HT1080 (cell line): Measurements from ENCODE around the gene SMYD2. TPM values are rescaled to one million over a fixed set of nuclear protein-coding genes. Genes with fewer than 3 reads are reported as not detected.

Source experiments
- DNase-seq: peaks from one replicate; pipeline ENCODE4 v3.0.0-alpha.2; 2015; ENCODE audit warnings: low read depth
- polyA plus RNA-seq, 2 experiments: library from polyadenylated mRNA; depleted of rRNA; stranded (reverse); fragments of >200 nt; gene quantifications; 2 replicates each; pipeline ENCODE4 v1.2.3, GENCODE V29; 2015
- total RNA-seq: library from RNA; depleted of rRNA; stranded (reverse); fragments of >200 nt; shearing (Covaris generic); gene quantifications from 2 replicates; pipeline ENCODE4 v1.2.3, GENCODE V29; 2014; rRNA removed

SMYD2 gene
- 41.5 and 43.2 TPM in 2 replicates for total RNA-seq
- polyA plus RNA-seq (2015; cell fraction: cytosol; rRNA removed), result 34.7 and 35.3 TPM in 2 replicates
- polyA plus RNA-seq (2015; cell fraction: nucleus; rRNA removed), result 27.2 and 33.9 TPM in 2 replicates

DNA sequence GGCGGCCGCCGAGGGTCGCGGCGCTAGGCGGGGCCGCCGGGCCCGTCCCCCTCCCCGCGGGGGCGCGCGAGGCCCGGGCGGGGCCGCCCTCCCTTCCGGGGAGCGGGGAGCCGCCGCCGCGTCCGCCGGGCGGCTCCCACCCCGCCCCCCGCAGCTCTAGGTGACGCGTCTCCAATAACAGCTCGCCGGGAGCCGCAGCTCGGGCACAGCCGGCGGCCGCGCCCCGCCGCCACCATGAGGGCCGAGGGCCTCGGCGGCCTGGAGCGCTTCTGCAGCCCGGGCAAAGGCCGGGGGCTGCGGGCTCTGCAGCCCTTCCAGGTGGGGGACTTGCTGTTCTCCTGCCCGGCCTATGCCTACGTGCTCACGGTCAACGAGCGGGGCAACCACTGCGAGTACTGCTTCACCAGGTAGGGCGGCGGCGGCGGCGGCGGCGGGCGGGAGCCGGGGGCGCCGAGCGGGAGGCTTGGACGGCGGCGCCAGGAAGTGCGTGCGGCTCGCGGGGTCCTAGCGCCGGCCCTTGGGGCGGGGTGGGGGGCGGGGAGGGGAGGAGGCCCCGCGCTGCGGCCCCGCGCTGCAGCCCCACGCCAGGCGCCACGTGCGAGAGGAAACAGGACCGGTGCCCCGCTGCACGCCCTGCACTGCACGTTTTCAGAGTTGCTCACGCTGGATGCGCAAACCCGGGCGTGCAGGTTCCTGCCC lies at the start of gene SMYD2:
Gene SMYD2 (plus strand): TSS at position 139 of the 699 bp plus-strand sequence. CDS start 96 bp downstream, at position 235.
- peak; percentile 53 for DNase-seq

- DNase-seq, result no peak
Measured at GRCh38 chr1:214233856-214234634, 46.9 kb upstream of the SMYD2 start.

GRCh38 chr1:214234635-214235025 lies 46.3 kb upstream of the SMYD2 start:
- peak; percentile 26 for DNase-seq

DNA sequence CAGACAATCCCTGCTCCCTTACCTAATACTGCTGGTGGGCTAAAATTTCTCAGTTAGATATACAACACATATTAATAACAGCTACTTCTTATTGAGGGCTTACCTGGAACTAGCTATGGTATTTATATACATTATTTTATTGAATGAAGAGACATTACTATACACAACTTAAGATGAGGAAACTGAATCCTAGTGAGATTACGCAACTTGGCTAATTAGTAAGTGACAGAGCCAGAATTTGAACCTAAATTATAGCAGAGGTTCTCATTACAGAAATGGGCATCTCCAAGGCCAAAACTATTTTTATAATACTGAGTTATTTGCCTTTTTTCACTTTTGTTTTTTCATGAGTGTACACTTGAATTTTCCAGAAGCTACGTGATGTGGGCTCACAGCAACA lies 44.5 kb upstream of the SMYD2 start:
- DNase-seq, result no peak

- peak; percentile 48 for DNase-seq
Measured at GRCh38 chr1:214241060-214241459, 39.9 kb upstream of the SMYD2 start.

DNA sequence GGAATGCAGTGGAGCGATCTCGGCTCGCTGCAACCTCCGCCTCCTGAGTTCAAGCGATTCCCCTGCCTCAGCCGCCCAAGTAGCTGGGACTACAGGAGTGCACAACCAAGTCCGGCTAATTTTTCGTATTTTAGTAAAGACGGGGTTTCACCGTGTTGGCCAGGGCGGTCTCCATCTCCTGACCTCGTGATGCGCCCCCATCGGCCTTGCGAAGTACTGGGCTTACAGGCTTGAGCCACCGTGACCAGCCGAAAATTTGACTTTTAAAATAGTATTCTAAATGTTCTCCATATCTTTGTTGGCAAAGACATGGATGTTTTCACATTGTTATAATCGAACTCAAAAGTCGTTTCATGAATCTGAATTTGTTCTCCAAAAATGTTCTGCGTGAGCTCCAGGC lies 36.7 kb upstream of the SMYD2 start:
- DNase-seq, result no peak

DNA sequence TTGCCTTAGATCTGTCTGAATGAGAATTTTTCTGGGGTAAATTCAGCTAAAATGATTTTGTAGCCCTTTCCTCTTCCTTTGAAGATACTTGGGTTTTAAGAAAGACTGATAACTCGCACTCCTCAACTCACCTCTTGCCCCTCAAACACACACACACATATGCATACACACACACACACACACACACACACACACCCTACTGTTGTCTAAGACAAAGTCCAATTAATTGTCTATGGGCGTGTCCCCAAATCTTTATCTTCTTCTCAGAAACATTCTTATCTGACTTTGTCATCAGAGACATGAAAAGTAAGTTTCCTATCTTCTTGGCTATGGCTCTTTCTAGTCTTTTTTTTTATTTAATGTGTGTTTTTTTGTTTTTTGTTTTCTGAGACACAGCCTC lies 36.1 kb upstream of the SMYD2 start:
- no peak for DNase-seq

- DNase-seq, result no peak
Measured at GRCh38 chr1:214247501-214248041, 33.4 kb upstream of the SMYD2 start.

DNA sequence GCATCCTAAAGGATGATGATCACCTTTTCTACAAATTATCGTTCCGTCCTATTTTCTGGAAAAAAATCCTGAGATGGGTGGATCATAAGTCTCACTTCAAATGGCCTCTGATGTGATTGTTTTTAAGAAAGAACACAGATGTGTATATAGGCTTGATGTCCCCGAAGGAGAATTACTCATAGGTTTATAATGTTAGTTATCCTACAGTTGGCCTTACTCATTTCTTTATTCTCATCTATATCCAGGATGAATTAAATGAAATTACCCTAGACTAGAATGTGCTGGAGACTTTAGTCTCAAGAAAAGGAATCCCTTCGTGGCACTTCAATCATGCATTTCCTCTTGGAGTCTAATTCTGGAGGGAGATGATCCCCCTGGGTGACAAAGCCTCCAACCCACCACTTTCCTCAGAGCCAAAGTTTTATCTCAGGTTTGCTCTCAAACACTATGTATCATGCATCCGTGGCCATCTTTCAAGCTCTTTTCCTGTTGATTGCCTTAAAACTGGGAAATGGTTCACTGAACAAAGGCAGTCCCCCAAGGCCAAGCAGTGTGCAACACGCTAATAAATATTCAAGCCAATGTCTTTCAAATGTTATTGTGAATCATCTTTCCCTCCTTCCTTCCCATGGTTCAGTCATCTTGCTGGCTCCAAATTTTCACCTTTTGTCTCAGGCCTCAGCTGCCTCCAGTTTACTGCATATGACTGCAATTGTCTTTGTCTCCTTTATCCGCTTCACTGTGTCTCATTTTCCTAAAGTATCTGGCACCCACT lies 32.5 kb upstream of the SMYD2 start:
- peak; percentile 17 for DNase-seq

GRCh38 chr1:214249651-214250050 lies 31.3 kb upstream of the SMYD2 start:
- no peak for DNase-seq

DNA sequence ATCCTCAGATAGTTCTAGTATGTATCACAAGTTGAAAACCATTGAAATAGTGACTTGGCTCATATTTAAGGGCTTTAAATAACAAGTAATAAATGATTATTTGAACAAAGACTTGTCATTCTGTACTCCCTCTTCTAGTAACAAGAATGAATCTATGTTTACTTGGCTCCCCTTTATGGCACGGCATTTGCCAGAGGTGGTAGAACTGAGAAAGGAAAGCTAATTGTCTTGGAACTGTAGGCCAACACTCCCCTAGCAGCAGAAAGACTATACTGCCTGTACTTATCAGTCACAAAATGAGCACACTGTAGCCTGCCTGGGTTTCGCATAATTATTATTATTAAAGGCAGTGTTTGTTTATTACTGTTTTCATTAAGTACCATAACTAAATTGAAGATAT lies 29.6 kb upstream of the SMYD2 start:
- DNase-seq, result no peak

- DNase-seq, result no peak
Measured at GRCh38 chr1:214255509-214255908, 25.4 kb upstream of the SMYD2 start.

DNA sequence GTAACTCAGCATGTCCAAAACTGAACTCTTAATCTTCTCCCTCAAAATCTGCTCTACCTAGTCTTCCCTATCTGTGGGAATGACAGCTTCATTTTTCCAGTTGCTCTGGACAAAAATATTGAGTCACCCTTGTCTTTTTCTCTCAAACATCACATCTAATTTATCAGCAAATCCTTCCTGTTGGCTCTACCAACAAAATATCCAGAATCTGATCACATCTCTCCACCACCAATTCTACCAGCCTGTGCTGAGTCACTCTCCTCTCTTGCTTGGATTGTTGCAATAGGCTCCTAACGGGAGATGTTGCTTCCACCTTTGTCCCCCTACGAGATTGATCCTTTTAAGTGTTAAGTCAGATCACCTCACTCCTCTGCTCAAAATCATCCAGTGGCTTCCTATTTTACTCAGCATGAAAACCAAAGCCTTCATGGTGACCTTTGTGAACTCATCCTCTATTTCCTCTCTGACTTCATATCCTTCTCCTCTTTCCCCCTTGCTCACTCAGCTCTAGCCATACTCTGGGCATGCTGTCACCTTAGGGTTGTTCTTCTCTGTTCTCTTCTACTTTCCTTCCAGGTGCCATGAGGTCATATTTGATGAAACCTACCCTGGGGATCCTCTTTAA lies 21.5 kb upstream of the SMYD2 start:
- peak; percentile 83 for DNase-seq

DNA sequence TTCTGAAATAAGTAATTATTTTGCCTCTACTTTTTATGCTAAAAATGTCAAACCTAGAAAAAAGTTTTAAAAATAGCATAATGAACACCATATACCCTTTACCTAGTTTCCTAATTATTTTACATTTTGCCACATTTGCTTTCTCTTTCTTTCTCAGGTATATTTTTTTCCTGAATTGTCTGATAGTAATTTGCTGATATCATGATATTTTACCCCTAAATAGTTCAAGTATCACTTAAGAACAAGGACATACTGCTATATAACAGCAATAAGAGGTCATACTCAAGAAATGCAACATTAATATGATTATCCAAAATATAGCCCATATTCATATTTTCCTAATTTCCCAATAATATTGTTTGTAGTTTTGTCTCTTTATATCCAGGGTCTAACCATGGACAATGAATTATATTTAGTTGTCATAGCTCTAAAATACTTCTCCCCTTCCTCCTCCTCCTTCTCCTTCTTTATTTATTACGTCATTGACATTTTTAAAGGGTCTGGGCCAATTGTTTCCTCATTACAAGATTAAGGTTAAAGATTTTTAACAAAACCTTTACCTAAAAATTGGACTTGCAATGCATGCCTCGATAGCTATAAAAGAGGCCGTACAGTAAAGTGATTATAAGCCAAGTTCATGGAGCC lies 20.3 kb upstream of the SMYD2 start:
- DNase-seq, result no peak

DNA sequence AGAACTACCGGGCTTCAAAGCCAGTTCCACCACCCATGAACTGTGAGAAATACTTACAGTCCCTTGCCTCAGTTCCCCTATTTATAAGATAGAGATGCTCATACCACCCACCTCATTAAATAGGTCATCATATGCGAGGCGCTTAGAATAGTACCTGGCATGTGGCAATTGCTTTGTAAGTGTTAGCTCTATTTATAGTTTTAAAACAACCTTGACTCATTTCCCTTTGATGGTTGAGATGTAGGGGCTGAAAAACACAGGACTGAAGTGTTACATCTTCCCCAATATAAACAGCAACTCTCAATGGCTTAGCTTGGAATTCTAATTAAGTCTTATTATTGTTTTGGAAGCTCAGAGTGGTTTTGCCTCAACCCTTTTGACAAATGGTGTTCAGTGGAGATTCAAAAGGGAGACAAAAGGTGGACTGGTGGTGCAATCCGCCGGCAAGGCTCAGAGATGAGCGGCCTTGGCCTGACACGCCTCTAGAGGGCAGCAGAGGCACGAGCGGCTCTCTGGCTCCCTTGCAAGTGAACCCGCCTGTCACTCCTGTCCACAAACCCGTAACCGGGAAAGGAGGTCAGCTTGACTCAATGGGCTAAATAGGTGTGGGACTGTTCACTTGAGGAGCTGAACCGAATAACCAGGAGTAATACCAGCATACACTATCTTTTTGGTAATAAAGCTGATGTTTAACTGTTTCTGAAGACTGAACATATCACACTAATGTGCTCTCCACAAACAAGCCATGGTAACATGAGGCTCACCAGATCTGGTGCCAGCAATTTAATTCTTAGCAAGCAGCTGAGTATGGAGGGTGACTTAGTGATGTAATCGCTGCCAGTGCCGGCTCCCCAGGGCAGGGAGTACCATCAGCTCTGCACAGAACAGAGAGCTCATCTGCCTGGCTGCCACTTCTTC lies 19.5 kb upstream of the SMYD2 start:
- peak; percentile 81 for DNase-seq

DNA sequence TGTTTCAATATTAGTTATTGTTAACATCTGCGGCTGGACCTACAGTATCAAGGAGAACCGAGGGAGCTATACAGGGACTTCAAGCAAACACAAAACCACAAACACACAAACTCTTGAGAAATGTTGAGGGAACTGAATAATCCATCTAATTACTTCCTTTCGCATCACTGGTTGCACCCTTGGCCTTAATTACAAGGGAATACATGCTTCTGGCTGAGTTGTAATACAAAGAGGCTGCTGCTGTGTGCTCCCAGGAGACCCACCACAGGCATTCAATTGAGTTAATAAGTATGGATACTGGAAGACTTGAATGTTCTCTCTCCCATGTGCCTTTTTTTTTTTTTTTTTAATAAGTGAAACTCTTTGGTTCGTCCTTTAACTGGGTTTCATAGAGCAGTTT lies 16.8 kb upstream of the SMYD2 start:
- no peak for DNase-seq

GRCh38 chr1:214264976-214265375 lies 16.0 kb upstream of the SMYD2 start:
- DNase-seq, result no peak

DNA sequence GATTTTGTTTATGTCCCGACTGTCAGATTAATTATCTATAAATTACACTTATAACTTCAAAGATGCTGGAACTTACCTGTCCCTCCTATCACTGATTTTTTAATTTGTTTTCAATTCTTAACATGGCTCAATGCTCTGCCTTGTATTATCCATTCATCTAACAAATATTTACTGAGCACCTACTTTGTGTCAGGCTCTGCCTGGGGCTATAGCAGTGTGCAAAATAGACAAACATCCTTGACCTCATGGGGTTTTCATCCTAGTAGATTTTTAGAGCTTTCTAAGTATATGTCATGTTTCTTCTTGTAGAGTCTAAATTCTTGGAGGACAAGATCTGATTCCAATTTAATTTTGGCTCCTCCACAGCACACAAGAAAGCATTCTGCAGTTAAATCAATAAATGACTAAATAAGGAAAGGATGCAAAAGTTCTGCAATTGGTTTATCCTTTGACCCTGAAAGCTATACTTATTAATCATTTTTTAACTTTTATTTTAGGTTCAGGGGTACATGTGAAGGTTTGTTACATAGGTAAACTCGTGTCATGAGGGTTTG lies 10.8 kb upstream of the SMYD2 start:
- no peak for DNase-seq

- DNase-seq, result no peak
Measured at GRCh38 chr1:214271174-214271858, 9.6 kb upstream of the SMYD2 start.
